GM12801 (cell line): Measurements from ENCODE around the gene WNT5A.

Experiments used
- CTCF ChIP-seq: IDR thresholded peaks from one replicate; pipeline ENCODE4 v1.5.1; 2011; ENCODE audit warnings: control low read depth; ENCODE audit not compliant: insufficient read length; ENCODE audit errors: extremely low read depth

The WNT5A gene

DNA sequence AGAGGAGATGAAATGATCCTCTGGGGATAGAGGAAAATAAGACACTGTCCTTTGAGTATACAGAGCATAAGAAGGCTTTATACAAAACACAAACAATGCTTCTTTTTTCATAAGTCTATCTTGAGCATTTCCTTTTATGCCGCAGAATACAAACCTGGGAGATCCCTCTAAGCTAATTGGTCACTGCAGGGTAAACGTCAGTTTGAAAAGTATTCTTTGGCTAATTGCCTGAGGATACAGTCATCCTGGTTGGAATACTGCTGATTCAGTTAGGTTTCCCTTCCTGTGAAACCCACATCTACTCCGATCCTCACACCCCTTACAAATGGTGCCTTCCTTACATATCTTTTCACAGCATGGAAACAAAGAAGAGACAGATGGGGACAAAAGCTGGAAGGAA lies 10.6 kb downstream of the WNT5A start:
- TF ChIP-seq CTCF = no peak

- TF ChIP-seq CTCF = no peak
Observed at GRCh38 chr3:55474213-55474632, 12.9 kb downstream of the WNT5A start.

- no peak for TF ChIP-seq CTCF
Observed at GRCh38 chr3:55473788-55474187, 13.3 kb downstream of the WNT5A start.

DNA sequence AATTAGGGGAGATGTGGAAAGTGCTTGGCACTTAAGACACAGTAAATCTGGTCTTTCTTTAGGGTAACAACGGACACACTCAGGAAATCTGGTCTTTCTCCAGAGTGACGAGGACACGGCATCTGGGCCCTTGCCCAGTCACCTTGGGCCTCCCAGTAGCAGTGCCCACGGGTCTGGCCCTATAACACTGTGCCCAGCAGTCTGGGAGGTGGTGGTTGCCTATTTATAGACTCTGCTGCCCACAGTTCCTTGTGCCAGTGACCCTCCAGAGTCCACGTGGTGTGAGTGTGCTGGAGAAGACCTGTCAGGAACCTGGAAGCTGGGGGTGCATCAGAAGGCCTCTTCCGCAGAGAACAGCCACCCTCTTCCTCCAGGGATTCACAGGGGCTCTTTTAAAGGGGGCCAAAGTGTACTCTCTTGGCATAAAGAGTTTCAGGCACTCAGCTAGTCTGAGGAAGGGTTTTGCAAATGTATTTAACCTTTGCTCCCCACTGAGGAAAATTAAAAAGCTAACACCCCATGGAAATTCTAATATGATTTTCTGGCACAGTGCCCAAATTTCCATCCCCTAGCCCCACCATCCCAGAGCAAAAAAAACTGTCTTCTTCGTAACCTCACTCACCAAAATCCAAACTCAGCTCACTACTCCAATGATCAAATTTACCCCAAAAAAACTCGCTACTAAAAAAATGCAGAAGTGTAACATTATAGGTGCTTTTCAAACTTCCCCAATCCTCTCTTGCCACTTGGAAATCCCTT lies 15.4 kb downstream of the WNT5A start:
- no peak for TF ChIP-seq CTCF

DNA sequence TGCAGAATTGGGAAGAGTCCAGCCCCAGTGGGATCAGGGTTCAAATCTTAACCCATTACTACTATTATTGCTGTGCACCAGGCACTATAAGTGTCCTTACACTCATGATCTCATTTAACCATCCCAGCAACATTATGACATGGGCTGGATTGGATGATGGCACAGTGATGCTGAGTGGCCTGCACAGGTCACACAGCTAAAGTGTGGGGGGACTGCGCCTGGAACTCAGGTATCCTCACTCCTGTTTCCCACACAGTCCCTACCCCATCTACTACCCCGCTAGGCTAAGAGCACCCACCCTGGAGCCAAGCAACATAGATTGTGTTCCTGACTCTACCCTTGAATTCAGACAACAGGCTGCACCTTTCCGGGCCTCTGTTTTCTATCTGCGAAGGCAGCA lies 16.0 kb downstream of the WNT5A start:
- no peak for TF ChIP-seq CTCF

DNA sequence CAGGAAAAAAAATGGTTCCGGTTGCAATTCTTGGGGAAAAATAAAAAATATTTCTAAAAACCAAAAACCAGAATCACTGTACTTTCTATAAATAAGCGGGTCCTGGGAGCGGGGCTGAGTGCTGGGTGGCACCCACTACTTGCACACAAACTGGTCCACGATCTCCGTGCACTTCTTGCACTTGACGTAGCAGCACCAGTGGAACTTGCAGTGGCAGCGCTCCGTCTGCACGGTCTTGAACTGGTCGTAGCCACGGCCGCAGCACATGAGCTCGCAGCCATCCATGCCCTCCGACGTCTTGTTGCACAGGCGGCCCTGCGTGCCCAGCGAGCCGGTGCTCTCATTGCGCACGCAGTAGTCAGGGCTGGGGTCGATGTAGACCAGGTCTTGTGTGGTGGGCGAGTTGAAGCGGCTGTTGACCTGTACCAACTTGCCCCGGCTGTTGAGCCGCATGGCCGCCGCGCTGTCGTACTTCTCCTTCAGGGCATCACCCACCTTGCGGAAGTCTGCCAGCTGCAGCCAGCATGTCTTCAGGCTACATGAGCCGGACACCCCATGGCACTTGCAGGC lies 17.1 kb downstream of the WNT5A start:
- no peak for TF ChIP-seq CTCF

- TF ChIP-seq CTCF = no peak
Observed at GRCh38 chr3:55468251-55468650, 18.9 kb downstream of the WNT5A start.

GRCh38 chr3:55467099-55467498 lies 20.0 kb downstream of the WNT5A start:
- no peak for TF ChIP-seq CTCF
